ENCODE results near the gene SKIC8.
A peak's percentile ranks its signal among the peaks of the same experiment; 100 is the strongest.
"Not testable (repeated sequence)": the region's sequence is repeated elsewhere in the genome, so short reads cannot be mapped to it uniquely, and the experiment has no call there.

SKIC8 gene

DNA sequence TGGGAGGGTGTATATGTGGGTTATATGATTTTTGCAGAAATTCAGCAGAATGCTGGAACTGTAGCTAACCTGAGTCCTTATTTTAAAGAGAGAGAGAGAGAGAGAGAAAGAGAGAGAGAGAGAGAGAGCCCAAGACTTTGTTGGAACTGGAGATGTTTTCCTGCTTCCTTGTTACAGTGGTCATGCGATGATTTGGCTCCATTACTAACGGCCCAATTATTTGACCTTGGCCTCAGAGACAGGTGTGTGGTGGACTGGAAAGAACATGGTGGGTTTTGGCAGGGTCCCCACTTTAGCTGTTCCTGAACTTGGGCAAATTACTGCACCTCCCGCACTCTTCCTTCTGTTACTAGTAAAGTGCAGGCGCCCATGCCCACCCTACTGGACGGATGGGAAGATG, 50.3 kb downstream of the SKIC8 start:
- DNase-seq, result no peak

DNA sequence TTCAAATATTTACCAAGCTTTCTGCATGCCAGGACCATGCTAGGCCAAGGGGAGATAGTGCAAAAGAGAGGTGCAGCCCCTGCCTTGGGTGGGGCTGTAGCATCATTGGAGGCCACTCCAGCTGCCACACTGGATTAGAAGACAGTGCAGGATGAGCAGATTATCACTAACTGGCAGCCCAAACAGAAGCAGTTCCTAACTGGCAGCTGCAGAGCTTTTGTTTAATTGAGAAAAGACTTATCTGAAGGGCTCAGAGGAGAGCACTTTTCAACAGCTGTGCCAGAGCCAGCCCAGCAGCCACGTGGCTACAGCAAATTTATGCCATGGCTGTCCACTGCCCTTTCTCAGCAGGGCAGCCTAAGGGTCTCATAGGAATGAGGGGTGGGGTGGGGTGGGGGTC, 51.5 kb downstream of the SKIC8 start:
- no peak for DNase-seq

DNA sequence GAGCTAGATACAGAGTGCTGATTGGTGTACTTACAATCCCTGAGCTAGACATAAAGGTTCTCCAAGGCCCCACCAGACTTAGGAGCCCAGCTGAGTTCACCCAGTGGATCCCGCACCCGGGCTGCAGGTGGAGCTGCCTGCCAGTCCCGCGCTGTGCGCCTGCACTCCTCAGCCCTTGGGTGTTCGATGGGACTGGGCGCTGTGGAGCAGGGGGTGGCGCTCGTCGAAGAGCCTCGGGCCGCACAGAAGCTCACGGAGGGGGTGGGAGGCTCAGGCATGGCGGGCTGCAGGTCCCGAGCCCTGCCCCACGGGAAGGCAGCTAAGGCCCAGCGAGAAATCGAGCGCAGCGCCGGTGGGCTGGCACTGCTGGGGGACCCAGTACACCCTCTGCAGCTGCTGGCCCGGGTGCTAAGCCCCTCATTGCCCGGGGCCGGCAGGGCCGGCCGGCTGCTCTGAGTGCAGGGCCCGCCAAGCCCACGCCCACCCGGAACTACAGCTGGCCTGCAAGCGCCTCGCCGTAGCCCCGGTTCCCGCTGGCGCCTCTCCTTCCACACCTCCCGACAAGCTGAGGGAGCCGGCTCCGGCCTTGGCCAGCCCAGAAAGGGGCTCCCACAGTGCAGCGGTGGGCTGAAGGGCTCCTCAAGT, 53.3 kb downstream of the SKIC8 start:
- DNase-seq, result not testable (repeated sequence)

DNA sequence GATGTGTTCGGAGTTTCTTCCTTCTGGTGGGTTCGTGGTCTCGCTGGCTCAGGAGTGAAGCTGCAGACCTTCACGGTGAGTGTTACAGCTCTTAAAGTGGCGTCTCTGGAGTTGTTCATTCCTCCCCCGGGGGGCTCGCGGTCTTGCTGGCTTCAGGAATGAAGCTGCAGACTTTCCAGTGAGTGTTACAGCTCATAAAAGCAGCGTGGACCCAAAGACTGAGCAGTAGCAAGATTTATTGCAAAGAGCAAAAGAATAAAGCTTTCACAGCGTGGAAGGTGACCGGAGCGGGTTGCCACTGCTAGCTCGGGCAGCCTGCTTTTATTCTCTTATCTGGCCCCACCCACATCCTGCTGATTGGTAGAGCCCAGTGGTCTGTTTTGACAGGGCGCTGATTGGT, 54.0 kb downstream of the SKIC8 start:
- not testable (repeated sequence) for DNase-seq

DNA sequence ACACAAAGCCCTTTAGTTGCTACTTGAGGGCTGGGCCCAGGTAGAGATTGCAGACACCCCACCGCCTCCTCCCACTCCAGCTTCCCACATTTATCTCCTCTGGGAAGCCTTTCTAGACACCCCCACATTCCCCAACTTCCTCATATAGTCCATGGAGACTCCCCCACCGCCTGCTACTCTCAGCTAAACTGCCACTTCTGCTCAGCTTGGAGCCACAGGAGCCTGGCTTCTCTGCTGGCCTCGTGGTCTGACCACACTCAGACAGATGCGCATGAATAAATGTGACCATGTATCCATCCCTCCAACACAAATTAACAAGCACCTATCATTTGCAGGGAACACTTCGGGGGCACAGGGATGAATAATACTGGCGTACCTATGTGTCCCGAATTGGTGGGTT, 54.5 kb downstream of the SKIC8 start:
- no peak for DNase-seq

DNA sequence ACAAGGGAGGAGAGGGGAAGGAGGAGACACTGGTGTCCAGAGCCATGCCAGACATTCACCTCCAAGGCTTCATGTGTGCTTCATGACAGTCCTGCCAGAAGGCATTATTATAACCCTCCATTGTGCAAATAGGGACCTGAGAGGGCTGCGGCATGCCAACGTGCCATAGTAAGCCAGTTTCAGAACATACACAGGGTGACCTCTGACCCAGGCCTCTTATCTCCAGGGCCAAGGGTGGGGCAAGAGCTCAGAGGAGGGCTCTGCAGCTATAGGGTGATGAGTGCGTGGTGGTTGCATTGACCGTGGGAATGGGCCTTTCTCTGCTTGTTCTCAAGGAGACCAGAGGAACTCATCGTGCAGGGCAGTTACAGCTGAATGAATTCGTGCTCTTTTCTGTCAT, 55.3 kb downstream of the SKIC8 start:
- DNase-seq, result no peak

DNA sequence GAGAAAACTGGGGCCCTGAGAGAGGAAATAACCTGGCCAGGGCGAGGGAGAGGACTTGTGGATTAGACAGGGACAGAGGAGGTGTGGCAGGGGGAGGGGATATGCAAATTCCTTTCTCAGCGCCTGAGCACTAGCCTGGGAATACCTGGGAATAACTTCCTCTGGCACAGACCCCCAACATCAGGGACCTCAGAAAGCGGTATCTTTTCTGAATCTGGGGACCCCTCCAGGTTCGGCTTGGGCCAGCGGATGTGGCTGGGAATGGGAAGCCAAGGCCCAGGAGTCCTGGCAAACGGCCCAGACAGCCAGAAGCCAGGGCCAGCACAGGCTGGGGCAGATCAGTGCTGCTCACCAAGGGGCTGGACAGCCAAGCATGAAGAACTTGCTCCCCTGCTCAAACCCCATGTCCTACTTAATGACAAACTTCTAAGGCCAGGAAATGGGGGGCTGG, 55.9 kb downstream of the SKIC8 start:
- no peak for DNase-seq

DNA sequence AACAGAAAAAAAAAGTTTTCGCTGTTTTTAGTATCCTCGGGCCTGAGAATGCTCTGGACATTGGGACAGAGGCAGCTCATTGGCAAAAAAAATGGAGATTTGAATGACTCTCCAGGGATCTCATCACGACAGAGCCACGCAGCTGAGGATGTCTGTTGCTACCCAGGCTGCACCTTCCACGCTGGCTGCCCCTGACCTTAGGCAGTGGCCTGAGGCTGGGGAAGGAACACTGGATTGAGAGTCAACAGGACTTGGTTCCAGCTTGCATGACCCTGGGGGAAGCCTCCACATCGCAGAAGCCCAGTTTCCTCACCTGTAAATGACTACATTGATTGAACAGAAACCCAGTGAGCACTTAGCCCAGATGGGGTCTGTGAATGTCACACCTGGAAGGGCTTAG, 56.4 kb downstream of the SKIC8 start:
- DNase-seq, result no peak

DNA sequence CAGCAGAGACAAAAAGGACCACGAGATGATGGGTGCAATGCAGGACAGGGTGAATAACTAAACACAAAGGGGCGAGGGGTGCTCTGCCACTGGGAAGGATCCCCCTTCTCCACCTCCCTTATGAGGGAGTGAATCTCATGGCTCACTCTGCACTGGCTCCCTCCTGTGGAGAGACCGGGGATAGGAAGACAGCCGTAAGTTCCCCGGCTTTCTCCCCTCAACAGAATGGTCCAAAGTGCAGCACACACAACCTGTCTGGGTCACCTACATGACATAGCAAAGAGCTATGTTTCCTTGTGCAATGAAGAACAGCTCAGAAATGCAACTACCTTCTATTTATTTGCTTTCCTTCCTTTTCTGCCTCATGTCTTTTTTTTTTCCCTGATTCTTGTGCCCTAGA, 57.3 kb downstream of the SKIC8 start:
- no peak for DNase-seq

DNA sequence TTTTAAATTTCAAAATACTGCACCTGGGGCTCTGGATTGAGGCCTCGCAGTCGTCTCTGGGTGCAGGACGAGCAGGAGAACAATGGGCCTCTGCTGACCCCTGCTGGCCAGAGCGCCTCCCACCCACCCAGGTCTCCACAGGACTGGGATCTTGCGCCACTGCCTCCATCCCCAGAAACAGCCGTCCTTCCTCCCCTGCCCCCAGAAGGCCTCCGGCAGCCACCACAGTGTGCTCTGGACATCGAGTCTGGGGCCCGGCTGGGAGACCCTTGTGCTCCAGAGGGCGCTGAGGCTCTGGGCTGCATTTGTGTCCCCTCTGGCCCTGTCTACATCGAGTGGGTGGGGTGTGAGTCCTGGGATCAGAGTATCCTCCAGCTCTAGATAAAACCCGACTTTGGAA, 58.4 kb downstream of the SKIC8 start:
- DNase-seq, result peak; percentile 43

DNA sequence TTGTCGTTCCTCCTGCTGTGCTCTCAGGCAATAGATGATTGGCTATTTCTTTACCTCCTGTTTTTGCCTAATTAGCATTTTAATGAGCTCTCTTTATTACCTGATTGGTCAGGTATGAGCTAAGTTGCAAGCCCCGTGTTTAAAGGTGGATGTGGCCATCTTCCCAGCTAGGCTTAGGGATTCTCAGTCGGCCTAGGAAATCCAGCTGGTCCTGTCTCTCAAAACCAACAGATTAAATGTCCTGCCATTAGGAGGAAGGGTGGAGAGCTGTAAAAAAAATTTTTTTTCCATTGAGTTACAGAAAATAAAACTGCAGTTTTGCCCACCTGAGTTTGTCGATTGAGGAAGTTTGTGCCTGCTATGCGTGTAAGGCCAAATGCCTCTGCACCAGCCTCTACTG, 59.6 kb downstream of the SKIC8 start:
- no peak for DNase-seq

DNA sequence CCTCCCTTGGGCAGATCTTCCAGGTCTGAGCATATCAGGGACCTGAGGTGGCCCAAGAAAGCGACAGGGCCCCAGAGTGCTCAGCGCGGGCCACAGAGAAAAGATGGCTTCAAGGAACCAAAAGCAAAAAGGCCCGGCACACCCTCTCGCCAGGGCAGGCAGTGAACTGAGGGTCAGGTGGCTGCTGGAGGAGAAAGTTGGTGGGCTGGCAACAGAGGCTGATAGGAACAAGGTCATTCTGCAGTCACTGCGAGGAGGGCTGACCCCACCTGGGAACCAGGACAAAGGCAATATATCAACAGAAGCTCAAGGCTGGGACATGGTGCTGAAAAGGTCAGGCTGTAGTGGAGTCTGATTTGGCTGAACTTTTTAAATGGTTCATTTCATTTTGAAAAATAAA, 62.3 kb downstream of the SKIC8 start:
- DNase-seq, result no peak

DNA sequence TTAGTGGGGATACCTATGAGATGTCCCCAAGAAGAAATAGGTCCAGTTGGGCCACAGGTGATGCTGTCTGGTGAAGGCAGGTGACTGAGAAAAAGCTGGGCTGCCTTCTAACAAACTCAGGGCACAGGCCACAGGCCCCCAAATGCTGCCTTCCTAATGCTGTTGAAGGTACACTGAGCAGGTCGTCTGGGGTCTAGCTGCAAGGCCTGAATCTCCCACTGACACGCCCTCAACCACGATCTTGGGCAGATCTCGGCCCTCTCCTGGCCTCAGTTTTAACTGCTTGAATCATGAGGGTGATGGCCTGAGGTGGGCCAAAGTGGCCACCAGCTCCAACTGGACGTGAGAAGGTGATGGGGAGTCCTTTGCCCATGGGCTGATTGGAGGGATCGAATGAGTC, 62.9 kb downstream of the SKIC8 start:
- DNase-seq, result no peak

DNA sequence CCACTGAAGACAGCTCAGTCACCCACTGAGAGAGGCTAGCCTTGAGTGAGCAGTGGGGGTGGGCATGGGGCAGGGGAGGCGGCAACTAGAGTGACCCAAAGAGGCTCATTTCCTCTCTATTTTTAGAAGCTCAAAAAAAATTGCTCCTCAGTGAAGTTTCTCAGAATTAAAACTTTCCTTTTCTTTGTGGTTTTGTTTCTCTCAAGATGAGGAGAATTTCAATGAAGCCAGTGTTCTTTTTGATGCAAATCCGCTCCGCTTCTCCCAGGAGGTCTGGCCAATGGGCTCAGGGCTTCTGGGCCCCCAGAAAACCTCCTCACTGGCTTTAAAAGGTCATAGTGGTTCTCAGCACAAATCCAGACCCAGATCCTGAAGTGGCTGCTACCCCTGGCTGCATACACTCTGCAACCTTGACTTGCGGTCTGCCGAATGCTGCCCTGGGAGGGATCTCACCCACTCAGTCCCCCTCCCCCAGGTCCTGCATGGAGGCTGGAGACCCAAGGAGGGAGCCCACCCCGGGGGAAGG, 64.8 kb downstream of the SKIC8 start, which contains the start of gene ACSBG1:
Gene ACSBG1, minus strand, starts transcription at position 51 of the 526 bp plus-strand sequence. CDS start 64 bp downstream, outside the sequence.
- DNase-seq, result no peak

DNA sequence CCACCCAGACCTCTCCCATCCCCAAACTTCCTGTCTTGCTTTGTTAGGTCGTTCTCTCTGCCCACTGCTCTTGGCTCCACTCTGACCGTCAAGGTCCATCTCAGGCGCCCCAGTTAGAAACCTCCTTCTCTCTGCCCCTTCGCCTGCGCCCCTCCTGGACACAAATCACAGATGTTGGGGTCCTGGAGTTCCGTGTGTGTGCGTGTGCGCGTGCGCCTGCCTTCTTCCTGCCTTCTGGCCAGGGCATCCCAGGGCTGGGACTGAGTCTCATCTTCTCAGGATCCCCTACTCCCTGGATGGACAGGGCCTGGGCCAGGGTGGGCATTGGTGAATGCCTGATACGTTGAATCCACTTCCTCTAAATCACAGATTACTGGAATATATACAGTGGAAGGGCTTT, 65.9 kb downstream of the SKIC8 start:
- DNase-seq, result no peak
